ENCODE data around the gene THSD8. TPM values are rescaled to one million over a fixed set of nuclear protein-coding genes. Genes with fewer than 3 reads are reported as not detected.
A peak's percentile ranks its signal among the peaks of the same experiment; 100 is the strongest.

THSD8 gene
- total RNA-seq, 4 donors from 2014 or later: 4.8 TPM; not detected in 3

DNA sequence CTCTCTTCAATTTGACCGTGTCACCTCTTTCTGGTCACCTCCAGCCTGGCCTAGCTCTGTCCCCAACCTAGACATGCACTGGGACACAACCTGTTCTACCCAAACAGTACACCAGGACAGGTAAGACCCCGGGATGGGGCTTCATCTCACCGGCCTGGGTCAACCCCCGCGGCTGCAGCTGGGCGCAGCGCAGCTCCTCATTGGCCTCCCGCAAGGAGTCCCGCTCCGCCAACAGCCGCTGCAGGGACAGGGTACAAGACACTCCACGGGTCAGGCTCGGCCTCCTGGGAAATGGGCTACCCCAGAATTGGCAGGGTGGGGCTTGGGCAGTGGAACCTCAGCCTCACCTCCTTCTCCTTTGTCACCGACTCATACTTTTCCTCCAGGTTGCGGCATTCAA, 34.2 kb upstream of the THSD8 start:
- DNase-seq (ENCODE audit: low spot score in 2 of 2): no peak
- Histone ChIP-seq H3K4me3 (no peak overlapping the region), H3K9me3 (no peaks in the 10 kb centered on the region), H3K36me3 (peaks cover 0 to 51% (median 0%) of the 10 kb centered on the region in 3 donors), H3K27me3 (no peaks in the 10 kb centered on the region), H3K27ac (no peak overlapping the region), H3K4me1 (no peaks in the 10 kb centered on the region)
- TF ChIP-seq POLR2A (IDR thresholded peaks at IDR 0.05): no peak
- TF ChIP-seq, protein P1, sequence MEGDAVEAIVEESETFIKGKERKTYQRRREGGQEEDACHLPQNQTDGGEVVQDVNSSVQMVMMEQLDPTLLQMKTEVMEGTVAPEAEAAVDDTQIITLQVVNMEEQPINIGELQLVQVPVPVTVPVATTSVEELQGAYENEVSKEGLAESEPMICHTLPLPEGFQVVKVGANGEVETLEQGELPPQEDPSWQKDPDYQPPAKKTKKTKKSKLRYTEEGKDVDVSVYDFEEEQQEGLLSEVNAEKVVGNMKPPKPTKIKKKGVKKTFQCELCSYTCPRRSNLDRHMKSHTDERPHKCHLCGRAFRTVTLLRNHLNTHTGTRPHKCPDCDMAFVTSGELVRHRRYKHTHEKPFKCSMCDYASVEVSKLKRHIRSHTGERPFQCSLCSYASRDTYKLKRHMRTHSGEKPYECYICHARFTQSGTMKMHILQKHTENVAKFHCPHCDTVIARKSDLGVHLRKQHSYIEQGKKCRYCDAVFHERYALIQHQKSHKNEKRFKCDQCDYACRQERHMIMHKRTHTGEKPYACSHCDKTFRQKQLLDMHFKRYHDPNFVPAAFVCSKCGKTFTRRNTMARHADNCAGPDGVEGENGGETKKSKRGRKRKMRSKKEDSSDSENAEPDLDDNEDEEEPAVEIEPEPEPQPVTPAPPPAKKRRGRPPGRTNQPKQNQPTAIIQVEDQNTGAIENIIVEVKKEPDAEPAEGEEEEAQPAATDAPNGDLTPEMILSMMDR (IDR thresholded peaks at IDR 0.05): no peak
- TF ChIP-seq EP300 (IDR thresholded peaks at IDR 0.05): no peak
- 89 to 93% methylated on average over 10 to 15 of the region's 15 CpGs for WGBS, 2 donors

DNA sequence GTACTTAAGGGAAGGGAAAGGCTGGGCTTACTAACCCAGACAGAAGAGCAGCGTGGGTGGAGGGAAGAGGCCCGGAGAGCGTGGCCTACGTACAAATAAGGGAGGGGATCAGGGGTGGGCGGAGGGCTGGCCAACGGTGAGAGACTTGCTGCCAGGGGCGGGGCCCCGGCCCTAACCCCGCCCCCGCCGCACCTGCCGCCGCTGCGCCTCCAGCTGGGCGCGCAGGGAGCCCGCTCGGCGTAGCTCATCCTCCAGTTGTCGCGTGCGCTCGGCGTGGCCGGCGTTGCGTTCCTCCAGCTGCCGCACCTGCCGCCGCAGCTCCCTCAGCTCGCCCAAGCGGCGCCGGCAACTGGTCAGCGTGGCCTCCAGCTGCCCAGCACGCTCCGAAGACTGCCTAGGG, 32.2 kb upstream of the THSD8 start:
- H3K36me3 ChIP-seq: peaks cover 0 to 34% (median 0%) of the 10 kb centered on the region in 3 donors
- no peaks in the 10 kb centered on the region for H3K9me3 ChIP-seq
- DNase-seq (ENCODE audit: low spot score in 2 of 2): no peak
- 29 to 56% methylated on average over 10 to 37 of the region's 37 CpGs for WGBS, 2 donors
- no peak overlapping the region for H3K4me3 ChIP-seq
- TF ChIP-seq, protein P1 (IDR thresholded peaks at IDR 0.05): no peak
- no peak for TF ChIP-seq POLR2A (IDR thresholded peaks at IDR 0.05)
- TF ChIP-seq EP300 (IDR thresholded peaks at IDR 0.05): no peak
- H3K27ac ChIP-seq: no peak overlapping the region
- H3K27me3 ChIP-seq: no peaks in the 10 kb centered on the region
- peaks cover 0 to 2% (median under 1%) of the 10 kb centered on the region in 4 donors for H3K4me1 ChIP-seq

DNA sequence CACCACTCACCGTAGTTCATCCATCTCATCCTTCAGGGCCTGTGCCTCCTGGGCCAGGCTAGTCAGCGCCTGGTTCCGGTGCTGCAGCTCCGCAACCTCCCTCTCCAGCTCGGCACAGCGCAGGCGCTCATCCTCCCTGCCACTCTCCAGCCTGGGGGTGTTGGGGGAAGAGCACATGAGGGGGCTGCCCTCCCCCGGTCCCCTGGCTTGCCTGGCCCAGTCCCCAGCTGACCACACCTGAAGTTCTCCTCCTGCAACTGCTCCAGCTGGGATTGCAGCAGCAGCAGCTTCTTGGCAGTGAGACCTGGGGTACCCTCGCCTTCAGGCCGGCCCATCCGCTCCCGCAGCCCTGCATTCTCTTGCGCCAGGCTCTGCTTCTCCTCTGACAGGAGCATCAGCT, 30.9 kb upstream of the THSD8 start:
- TF ChIP-seq, protein P1 (IDR thresholded peaks at IDR 0.05): no peak
- TF ChIP-seq POLR2A (IDR thresholded peaks at IDR 0.05): no peak
- no peak for TF ChIP-seq EP300 (IDR thresholded peaks at IDR 0.05)
- Histone ChIP-seq H3K4me3 (no peak overlapping the region), H3K27ac (no peak overlapping the region), H3K9me3 (no peaks in the 10 kb centered on the region), H3K36me3 (peaks cover 0 to 28% (median 0%) of the 10 kb centered on the region in 3 donors), H3K27me3 (no peaks in the 10 kb centered on the region), H3K4me1 (peaks cover 0 to 7% (median 5%) of the 10 kb centered on the region in 4 donors)
- DNase-seq (ENCODE audit: low spot score in 2 of 2): no peak
- 92 to 94% methylated on average over 12 to 13 of the region's 13 CpGs for WGBS, 2 donors

DNA sequence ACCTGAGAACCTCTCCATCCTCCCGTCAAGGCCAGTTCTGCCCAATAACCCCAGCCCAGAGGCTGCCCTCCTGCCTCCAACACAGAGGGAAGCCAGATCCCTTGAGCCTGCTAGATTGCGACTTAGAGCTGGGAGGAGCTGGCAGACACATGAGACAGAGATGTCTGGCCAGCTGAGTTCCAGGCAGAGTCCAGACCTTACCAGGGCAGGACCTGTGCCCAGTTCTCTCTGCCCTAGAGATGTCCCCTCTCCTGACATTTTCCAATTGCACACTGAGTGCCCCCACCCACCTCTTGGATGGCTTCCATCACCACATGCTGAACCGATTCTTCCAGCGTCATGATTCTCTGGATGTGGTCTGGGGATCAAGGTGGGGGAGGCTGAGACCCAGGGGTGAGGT, 29.5 kb upstream of the THSD8 start:
- TF ChIP-seq EP300 (IDR thresholded peaks at IDR 0.05) (no peak), POLR2A (IDR thresholded peaks at IDR 0.05) (no peak)
- TF ChIP-seq, protein P1 (IDR thresholded peaks at IDR 0.05): no peak
- Histone ChIP-seq H3K27me3 (no peaks in the 10 kb centered on the region), H3K36me3 (peaks cover 0 to 23% (median 0%) of the 10 kb centered on the region in 3 donors), H3K27ac (no peak overlapping the region), H3K4me3 (no peak overlapping the region), H3K4me1 (peaks cover 0 to 10% (median 8%) of the 10 kb centered on the region in 4 donors), H3K9me3 (no peaks in the 10 kb centered on the region)
- DNase-seq (ENCODE audit: low spot score in 2 of 2): no peak
- WGBS, 2 donors: 57 to 65% methylated on average over 3 to 4 of the region's 4 CpGs

DNA sequence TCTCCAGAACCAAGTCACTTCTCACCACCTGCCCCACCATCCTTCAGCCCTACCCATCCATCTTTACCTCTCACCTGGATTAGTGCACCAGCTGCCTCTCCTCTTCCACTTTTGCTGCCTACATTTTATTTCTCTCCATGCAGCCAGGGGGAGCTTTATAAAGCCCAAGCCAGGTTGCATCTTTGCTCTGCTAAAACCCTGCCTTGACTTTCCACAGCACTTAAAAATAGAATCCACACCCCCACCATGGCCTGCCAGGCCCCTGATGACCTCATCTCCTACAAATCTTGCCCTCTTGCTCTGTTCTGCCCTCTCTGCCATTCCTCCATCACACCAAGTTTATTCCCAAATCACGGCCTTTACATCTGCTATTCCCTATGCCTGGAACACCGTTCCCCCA, 28.3 kb upstream of the THSD8 start:
- peaks cover 0 to 16% (median 0%) of the 10 kb centered on the region in 3 donors for H3K36me3 ChIP-seq
- peaks cover 0 to 22% (median 17%) of the 10 kb centered on the region in 4 donors for H3K4me1 ChIP-seq
- WGBS, 2 donors: 72 to 88% methylated on average over 2 of the region's 2 CpGs
- H3K27me3 ChIP-seq: no peaks in the 10 kb centered on the region
- TF ChIP-seq, protein P1 (IDR thresholded peaks at IDR 0.05): peak in 1 of 5 experiments; percentile 7
- TF ChIP-seq EP300 (IDR thresholded peaks at IDR 0.05): no peak
- H3K4me3 ChIP-seq: no peak overlapping the region
- no peak for DNase-seq (ENCODE audit: low spot score in 2 of 2)
- no peaks in the 10 kb centered on the region for H3K9me3 ChIP-seq
- no peak overlapping the region for H3K27ac ChIP-seq

All from tibial nerve (tissue), 4 donors.